ENCODE results near the gene NME5.

DNA sequence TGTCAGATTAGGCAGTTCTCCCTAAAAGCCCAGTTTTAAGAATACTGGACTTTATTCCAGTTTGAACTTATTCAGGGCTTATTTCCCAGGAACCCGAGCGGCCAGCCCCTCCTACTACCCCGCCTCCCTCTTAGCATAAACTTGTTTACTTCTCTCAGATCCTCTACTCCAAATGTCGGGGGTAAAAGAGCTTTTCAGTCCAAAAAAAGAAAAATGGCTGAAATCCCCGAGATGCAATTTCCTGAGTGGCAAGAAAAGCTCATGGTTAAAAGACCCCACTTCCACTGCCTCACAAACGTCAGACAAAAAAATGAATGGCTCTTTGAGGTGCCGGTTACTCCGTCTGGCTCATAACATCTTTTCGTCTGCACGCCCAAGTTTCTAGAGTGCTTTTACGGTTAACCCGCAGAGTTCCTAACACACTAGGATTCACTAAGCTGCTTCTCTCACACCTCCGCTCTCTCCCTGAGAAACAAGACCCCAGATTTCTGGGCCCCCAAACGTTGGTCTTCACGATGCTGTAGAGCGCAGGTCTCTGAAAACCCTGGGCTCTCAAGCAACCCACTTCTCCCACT, 38.8 kb upstream of the NME5 start:
- TF ChIP-seq, protein P1, sequence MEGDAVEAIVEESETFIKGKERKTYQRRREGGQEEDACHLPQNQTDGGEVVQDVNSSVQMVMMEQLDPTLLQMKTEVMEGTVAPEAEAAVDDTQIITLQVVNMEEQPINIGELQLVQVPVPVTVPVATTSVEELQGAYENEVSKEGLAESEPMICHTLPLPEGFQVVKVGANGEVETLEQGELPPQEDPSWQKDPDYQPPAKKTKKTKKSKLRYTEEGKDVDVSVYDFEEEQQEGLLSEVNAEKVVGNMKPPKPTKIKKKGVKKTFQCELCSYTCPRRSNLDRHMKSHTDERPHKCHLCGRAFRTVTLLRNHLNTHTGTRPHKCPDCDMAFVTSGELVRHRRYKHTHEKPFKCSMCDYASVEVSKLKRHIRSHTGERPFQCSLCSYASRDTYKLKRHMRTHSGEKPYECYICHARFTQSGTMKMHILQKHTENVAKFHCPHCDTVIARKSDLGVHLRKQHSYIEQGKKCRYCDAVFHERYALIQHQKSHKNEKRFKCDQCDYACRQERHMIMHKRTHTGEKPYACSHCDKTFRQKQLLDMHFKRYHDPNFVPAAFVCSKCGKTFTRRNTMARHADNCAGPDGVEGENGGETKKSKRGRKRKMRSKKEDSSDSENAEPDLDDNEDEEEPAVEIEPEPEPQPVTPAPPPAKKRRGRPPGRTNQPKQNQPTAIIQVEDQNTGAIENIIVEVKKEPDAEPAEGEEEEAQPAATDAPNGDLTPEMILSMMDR (IDR thresholded peaks at IDR 0.05; ENCODE audit: borderline replicate concordance, extremely low read depth, low read length, poor library complexity, severe bottlenecking): no peak
- TF ChIP-seq EZH2 (IDR thresholded peaks at IDR 0.05; ENCODE audit: borderline replicate concordance, low read depth, low read length, severe bottlenecking): no peak

All from DND-41 (cell line).